GM21529 (cell line): Measurements from ENCODE around the gene P2RY2.

Source experiments
- ATAC-seq: cut with Tn5 transposase; IDR thresholded peaks from one replicate; pipeline ENCODE4 v1.9.1; 2021; ENCODE audit not compliant: unreplicated experiment

P2RY2 gene

GRCh38 chr11:73241300-73241699 lies 23.2 kb downstream of the P2RY2 start:
- no peak for ATAC-seq

- peak; percentile 59 for ATAC-seq
These were observed 24.4 kb downstream of the P2RY2 start for GRCh38 chr11:73242251-73243092.

- ATAC-seq = no peak
These were observed 25.0 kb downstream of the P2RY2 start for GRCh38 chr11:73243093-73243485.

- ATAC-seq = no peak
These were observed 26.6 kb downstream of the P2RY2 start for GRCh38 chr11:73244589-73245240.

GRCh38 chr11:73245461-73245860 lies 27.4 kb downstream of the P2RY2 start:
- ATAC-seq = no peak

GRCh38 chr11:73246303-73246702 lies 28.2 kb downstream of the P2RY2 start:
- ATAC-seq = no peak

GRCh38 chr11:73248526-73249185 lies 30.6 kb downstream of the P2RY2 start:
- no peak for ATAC-seq

GRCh38 chr11:73249304-73249703 lies 31.2 kb downstream of the P2RY2 start:
- ATAC-seq = peak; percentile 69

- ATAC-seq = no peak
These were observed 32.0 kb downstream of the P2RY2 start for GRCh38 chr11:73249853-73250783.

- ATAC-seq = no peak
These were observed 34.6 kb downstream of the P2RY2 start for GRCh38 chr11:73252577-73253191.

- ATAC-seq = no peak
These were observed 39.4 kb downstream of the P2RY2 start for GRCh38 chr11:73257342-73258103.

GRCh38 chr11:73258104-73259035 lies 40.3 kb downstream of the P2RY2 start:
- ATAC-seq = no peak

GRCh38 chr11:73259406-73260126 lies 41.5 kb downstream of the P2RY2 start:
- no peak for ATAC-seq

GRCh38 chr11:73260127-73260457 lies 42.0 kb downstream of the P2RY2 start:
- ATAC-seq = no peak

- ATAC-seq = no peak
These were observed 44.9 kb downstream of the P2RY2 start for GRCh38 chr11:73262851-73263495.

- ATAC-seq = no peak
These were observed 45.6 kb downstream of the P2RY2 start for GRCh38 chr11:73263640-73264039.

GRCh38 chr11:73265278-73265810 lies 47.3 kb downstream of the P2RY2 start:
- no peak for ATAC-seq
